GM19238 (cell line): ENCODE results near the gene MOCS1.

Source experiments
- DNase-seq: peaks from one replicate; pipeline ENCODE4 v3.0.0; 2011; ENCODE audit warnings: low spot score; ENCODE audit not compliant: insufficient read length

MOCS1 gene

GRCh38 chr6:39948199-39948791 is 14.0 kb upstream of the MOCS1 start:
- DNase-seq, result no peak

GRCh38 chr6:39947611-39948068 is 13.4 kb upstream of the MOCS1 start:
- no peak for DNase-seq

GRCh38 chr6:39945626-39946025 is 11.4 kb upstream of the MOCS1 start:
- DNase-seq, result no peak

- no peak for DNase-seq
These were observed 8.8 kb upstream of the MOCS1 start for GRCh38 chr6:39942903-39943580.

- DNase-seq, result no peak
These were observed 7.6 kb upstream of the MOCS1 start for GRCh38 chr6:39941820-39942219.

GRCh38 chr6:39941138-39941537 is 6.9 kb upstream of the MOCS1 start:
- DNase-seq, result no peak

GRCh38 chr6:39938773-39939654 is 4.8 kb upstream of the MOCS1 start:
- DNase-seq, result no peak

- DNase-seq, result no peak
These were observed 3.5 kb upstream of the MOCS1 start for GRCh38 chr6:39937686-39938333.

- DNase-seq, result no peak
These were observed 2.6 kb upstream of the MOCS1 start for GRCh38 chr6:39936857-39937256.

GRCh38 chr6:39935241-39935640 is 979 bp upstream of the MOCS1 start:
- no peak for DNase-seq

GRCh38 chr6:39933669-39934130 is 562 bp downstream of the MOCS1 start:
- DNase-seq, result no peak

GRCh38 chr6:39932386-39932910 is 1.8 kb downstream of the MOCS1 start:
- DNase-seq, result no peak

GRCh38 chr6:39931607-39932006 is 2.7 kb downstream of the MOCS1 start:
- no peak for DNase-seq

GRCh38 chr6:39930540-39930939 is 3.7 kb downstream of the MOCS1 start:
- DNase-seq, result no peak

- no peak for DNase-seq
These were observed 4.4 kb downstream of the MOCS1 start for GRCh38 chr6:39929733-39930461.

- DNase-seq, result no peak
These were observed 5.1 kb downstream of the MOCS1 start for GRCh38 chr6:39929039-39929732.

GRCh38 chr6:39927159-39927558 is 7.1 kb downstream of the MOCS1 start:
- no peak for DNase-seq

- no peak for DNase-seq
These were observed 7.6 kb downstream of the MOCS1 start for GRCh38 chr6:39926668-39927067.

- no peak for DNase-seq
These were observed 8.4 kb downstream of the MOCS1 start for GRCh38 chr6:39925931-39926290.
